Measurements from ENCODE around the gene CLECL1. TPM values are rescaled to one million over a fixed set of nuclear protein-coding genes. Genes with fewer than 3 reads are reported as not detected.

The CLECL1 gene
- total and polyA plus RNA-seq, 2 of the 4 experiments (the other 2 are of a cell fraction) = not detected

DNA sequence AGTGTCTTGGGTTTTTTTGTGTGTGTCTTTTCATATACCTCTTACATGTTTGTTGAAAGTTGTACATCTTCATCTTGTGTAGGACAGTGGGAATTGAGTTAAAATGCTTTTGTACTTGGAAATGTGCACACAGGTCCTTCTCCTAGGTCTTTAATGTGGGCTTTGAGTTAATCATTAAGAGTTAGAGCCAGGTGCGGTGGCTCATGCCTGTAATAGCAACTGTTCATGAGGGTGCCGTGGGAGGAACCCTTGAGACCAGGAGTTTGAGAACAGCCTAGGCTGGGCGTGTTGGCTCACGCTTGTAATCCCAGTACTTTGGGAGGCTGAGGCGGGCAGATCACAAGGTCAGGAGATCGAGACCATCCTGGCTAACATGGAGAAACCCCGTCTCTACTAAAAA lies 13.9 kb downstream of the CLECL1 start:
- Histone ChIP-seq H3K36me3 (ENCODE audit: control insufficient read depth, insufficient read depth, low read length) (no peaks in the 10 kb centered on the region), H3K9me3 (ENCODE audit: control insufficient read depth, insufficient read depth, low read length) (no peaks in the 10 kb centered on the region), H3K56ac (ENCODE audit: extremely low read depth, insufficient read depth, low read length) (no peak overlapping the region), H3K9ac (ENCODE audit: low read depth, low read length) (no peak overlapping the region), H4K91ac (ENCODE audit: insufficient read depth, low read depth, low read length) (no peak overlapping the region), H2BK120ac (ENCODE audit: low read depth, low read length) (no peak overlapping the region), H4K8ac (ENCODE audit: low read depth in 2 of 2, low read length in 2 of 2) (no peak overlapping the region), H3K79me1 (ENCODE audit: low read depth in 1 of 2, low read length in 2 of 2) (no peaks in the 10 kb centered on the region), H2AK9ac (replicated peaks; ENCODE audit: low read depth, low read length, poor library complexity) (no peak overlapping the region), H3K18ac (ENCODE audit: low read depth, low read length) (no peak overlapping the region), H3K4me1 (ENCODE audit: control insufficient read depth, insufficient read depth, low read length) (peaks cover 2% of the 10 kb centered on the region; the same call in 1 of the 2 replicates), H3K4me3 (ENCODE audit: insufficient read depth, low read depth, low read length) (no peak overlapping the region), H2BK5ac (ENCODE audit: low read depth, low read length, poor library complexity, severe bottlenecking) (no peak overlapping the region), H2AFZ (replicated peaks; ENCODE audit: low read length, poor library complexity) (no peak overlapping the region), H4K20me1 (ENCODE audit: insufficient read depth, low read length) (no peaks in the 10 kb centered on the region), H3K4ac (ENCODE audit: low read depth, low read length) (no peak overlapping the region), H3K23ac (ENCODE audit: low read depth, low read length) (no peak overlapping the region), H4K5ac (ENCODE audit: low read depth, low read length) (no peak overlapping the region), H2AK5ac (ENCODE audit: low read depth, low read length) (no peak overlapping the region), H3K14ac (replicated peaks; ENCODE audit: low read depth, low read length) (no peak overlapping the region), H2BK20ac (ENCODE audit: low read depth, low read length) (no peak overlapping the region), H3K27me3 (ENCODE audit: control insufficient read depth, insufficient read depth, low read length) (no peaks in the 10 kb centered on the region; the same call in 1 of the 2 replicates), H2BK15ac (ENCODE audit: low read depth, low read length) (no peak overlapping the region), H3K27ac (ENCODE audit: insufficient read depth, low read length) (no peak overlapping the region), H3K4me2 (ENCODE audit: low read depth, low read length) (no peak overlapping the region), H3K9me1 (ENCODE audit: insufficient read depth, low read length) (no peaks in the 10 kb centered on the region)
- 100% methylated on average over 1 of the region's 7 CpGs; no CpG with 5 or more reads in 1 of the 2 experiments for WGBS, 2 experiments (ENCODE audit: extremely low coverage in 2 of 2, insufficient read length in 1 of 2)
- no peak for DNase-seq
- dilution Hi-C loops (cut with HindIII; ENCODE audit: low sequenced_read_pairs, unreplicated experiment) (no loop called here), in situ Hi-C loops (cut with MboI; ENCODE audit: low sequenced_read_pairs) (loop anchor here (25.0 kb wide), 1 partner anchor 382 kb away; no protein-coding TSS in a partner anchor), intact Hi-C loops (cut with micrococcal nuclease) (no loop called here)
- ChIA-PET POLR2A (ENCODE audit: unreplicated experiment) (no interaction called here), CTCF (no interaction called here)
- ATAC-seq (ENCODE audit: low read depth) = no peak
- TF ChIP-seq CHD1 (IDR thresholded peaks at IDR 0.05; ENCODE audit: low read depth, low read length) (no peak), RAD21 (IDR thresholded peaks at IDR 0.05; ENCODE audit: low read length) (no peak), FOS (IDR thresholded peaks at IDR 0.05; ENCODE audit: low read depth, low read length) (no peak), SMC3 (IDR thresholded peaks at IDR 0.05; ENCODE audit: low read depth, low read length) (no peak), RFX5 (IDR thresholded peaks at IDR 0.05; ENCODE audit: low read depth, low read length) (no peak)
- TF ChIP-seq, protein P1, sequence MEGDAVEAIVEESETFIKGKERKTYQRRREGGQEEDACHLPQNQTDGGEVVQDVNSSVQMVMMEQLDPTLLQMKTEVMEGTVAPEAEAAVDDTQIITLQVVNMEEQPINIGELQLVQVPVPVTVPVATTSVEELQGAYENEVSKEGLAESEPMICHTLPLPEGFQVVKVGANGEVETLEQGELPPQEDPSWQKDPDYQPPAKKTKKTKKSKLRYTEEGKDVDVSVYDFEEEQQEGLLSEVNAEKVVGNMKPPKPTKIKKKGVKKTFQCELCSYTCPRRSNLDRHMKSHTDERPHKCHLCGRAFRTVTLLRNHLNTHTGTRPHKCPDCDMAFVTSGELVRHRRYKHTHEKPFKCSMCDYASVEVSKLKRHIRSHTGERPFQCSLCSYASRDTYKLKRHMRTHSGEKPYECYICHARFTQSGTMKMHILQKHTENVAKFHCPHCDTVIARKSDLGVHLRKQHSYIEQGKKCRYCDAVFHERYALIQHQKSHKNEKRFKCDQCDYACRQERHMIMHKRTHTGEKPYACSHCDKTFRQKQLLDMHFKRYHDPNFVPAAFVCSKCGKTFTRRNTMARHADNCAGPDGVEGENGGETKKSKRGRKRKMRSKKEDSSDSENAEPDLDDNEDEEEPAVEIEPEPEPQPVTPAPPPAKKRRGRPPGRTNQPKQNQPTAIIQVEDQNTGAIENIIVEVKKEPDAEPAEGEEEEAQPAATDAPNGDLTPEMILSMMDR (conservative IDR thresholded peaks at IDR 0.05; ENCODE audit: low read depth, low read length) = no peak
- no TSS peak for BruUV-seq (replicated peaks)
